HG03439 (cell line): ENCODE data around the gene UBAC1.

Experiments used
- ATAC-seq: cut with Tn5 transposase; IDR thresholded peaks from one replicate; pipeline ENCODE4 v1.9.1; 2021; ENCODE audit warnings: mild to moderate bottlenecking, moderate library complexity; ENCODE audit not compliant: unreplicated experiment

The UBAC1 gene

DNA sequence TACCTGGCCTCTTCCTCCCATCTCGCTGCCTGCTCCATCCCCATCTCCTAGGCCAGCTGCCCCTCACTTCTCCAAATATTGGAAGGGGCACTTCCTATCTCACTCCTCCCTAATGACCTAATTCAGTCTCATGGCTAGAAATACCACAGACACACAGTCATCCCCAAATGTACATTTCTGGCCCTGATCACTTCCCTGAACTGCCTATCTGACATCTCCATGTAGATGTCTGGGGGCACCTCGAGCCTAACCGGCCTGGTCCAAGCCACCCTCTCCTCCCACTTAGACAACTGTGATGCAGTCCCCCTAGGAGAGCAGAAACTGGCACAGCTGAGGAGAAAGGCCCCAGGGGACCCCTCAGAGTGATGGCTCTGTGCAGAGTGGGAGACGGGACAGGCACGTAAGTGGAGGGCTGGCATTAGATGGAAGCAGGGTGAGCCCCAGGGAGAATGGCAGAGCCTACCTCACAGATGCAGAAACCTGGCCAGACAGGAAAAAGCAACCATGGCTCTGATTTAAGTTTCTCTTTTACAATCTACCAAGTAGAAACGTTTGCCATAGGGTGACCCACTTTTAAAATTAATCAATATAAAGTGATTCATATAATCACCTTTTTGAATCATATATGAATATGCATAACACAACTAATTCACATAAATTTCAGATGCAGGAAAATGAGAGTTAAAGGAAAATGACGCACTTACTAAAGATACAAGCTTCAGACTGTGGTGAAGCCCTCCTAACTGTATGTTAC, 75.9 kb downstream of the UBAC1 start:
- ATAC-seq = no peak

DNA sequence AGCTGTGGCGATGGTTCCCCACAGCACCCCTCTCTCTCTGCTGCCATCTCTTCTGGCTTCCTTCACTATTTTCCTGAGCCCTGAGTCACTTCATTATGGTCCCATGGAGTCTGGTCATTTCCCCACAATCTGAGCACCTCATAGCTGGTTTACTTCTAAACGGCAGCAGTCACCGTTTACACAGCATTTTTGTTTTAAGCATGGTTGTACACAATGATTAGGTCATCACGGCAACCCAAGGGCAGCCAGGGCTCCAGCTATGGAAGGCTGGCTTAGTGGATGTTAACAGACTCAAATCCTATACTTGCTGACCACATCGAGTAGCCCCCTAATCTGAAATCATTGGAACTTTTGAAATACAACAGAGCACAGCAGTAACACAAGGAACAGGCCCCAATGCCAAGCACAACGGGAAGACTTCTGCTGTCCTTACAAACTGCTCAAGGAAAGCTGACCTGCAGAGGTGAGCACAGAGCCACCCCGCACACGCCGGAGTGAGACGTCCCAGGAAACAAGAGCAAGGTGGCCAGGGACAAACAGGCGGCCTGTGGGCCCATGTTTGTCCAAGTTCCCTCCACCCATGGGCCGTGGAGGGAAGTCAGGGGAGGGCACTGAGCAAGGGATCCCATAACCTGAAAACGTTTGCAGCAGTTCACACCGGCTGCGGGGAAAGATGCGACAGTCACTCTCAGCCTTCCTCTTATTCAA, 76.7 kb downstream of the UBAC1 start:
- no peak for ATAC-seq

DNA sequence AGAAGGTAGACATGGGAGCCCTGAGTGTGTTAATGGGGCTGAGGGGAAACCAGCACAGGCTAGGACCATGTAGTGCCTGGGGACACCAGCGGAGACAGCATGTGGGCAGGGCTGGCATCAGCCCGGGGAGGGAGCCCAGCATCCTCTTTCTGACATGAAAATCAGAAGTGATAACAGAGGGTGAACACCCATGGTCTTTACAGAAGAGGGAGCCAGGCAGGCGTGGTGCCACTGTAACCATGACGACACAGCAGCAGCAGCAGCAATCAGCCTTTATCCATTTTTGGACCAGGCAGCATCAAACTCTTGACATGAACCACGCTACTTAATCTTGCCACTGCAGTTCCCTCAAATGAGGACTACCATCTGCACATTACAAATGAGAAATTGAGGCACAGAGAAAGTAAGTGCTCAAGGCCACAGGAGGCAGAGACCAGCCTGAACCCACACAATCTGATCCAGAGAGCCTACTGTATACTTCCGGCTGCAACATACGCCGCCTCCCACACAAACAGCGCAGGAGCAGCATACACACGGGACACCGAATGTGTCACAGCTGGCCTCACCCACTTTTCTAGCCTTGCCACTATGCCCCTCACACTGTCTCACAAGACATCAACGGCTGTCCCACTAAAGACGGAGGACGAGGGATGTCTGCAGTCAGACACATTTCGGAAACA, 77.6 kb downstream of the UBAC1 start:
- ATAC-seq = no peak
